C4-2B (cell line): ENCODE measurements around the gene DGKG.

Source experiments
- ZFX ChIP-seq: fragments of 450-650 bp; IDR thresholded peaks from 2 replicates; pipeline ENCODE4 v1.6.1; 2017
- TF ChIP-seq, protein P1 (sequence below): fragments of 450-650 bp; conservative IDR thresholded peaks from 2 replicates; pipeline ENCODE4 v1.5.1; 2017; ENCODE audit warnings: mild to moderate bottlenecking

DNA sequence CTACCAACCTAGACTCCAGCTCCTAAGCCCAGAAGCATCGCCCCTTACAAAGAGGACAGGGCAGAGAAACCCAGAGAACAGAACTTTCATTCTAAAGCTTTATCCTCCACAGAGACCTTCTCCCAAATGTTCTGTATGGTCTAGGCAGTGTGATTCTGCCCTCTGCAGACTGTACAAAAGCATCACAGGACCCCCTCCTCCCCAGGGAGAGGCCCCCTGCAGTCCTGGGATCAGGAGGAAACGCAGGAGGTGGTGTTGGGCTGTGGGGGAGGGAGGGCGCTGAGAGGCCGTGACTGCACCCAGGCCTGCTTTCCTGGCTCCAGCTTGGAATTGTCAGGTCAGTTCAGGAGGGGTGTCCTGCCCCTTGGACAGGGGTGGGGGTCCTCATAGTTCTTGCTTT is 101.3 kb downstream of the DGKG start:
- TF ChIP-seq, protein P1, sequence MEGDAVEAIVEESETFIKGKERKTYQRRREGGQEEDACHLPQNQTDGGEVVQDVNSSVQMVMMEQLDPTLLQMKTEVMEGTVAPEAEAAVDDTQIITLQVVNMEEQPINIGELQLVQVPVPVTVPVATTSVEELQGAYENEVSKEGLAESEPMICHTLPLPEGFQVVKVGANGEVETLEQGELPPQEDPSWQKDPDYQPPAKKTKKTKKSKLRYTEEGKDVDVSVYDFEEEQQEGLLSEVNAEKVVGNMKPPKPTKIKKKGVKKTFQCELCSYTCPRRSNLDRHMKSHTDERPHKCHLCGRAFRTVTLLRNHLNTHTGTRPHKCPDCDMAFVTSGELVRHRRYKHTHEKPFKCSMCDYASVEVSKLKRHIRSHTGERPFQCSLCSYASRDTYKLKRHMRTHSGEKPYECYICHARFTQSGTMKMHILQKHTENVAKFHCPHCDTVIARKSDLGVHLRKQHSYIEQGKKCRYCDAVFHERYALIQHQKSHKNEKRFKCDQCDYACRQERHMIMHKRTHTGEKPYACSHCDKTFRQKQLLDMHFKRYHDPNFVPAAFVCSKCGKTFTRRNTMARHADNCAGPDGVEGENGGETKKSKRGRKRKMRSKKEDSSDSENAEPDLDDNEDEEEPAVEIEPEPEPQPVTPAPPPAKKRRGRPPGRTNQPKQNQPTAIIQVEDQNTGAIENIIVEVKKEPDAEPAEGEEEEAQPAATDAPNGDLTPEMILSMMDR, result no peak
- no peak for TF ChIP-seq ZFX
